GM21515 (cell line): ENCODE measurements around the gene TSC22D3.
"Not testable (repeated sequence)": the region's sequence is repeated elsewhere in the genome, so short reads cannot be mapped to it uniquely, and the experiment has no call there.

Source experiments
- ATAC-seq: cut with Tn5 transposase; IDR thresholded peaks from one replicate; pipeline ENCODE4 v1.9.1; 2021; ENCODE audit not compliant: unreplicated experiment

Gene TSC22D3

DNA sequence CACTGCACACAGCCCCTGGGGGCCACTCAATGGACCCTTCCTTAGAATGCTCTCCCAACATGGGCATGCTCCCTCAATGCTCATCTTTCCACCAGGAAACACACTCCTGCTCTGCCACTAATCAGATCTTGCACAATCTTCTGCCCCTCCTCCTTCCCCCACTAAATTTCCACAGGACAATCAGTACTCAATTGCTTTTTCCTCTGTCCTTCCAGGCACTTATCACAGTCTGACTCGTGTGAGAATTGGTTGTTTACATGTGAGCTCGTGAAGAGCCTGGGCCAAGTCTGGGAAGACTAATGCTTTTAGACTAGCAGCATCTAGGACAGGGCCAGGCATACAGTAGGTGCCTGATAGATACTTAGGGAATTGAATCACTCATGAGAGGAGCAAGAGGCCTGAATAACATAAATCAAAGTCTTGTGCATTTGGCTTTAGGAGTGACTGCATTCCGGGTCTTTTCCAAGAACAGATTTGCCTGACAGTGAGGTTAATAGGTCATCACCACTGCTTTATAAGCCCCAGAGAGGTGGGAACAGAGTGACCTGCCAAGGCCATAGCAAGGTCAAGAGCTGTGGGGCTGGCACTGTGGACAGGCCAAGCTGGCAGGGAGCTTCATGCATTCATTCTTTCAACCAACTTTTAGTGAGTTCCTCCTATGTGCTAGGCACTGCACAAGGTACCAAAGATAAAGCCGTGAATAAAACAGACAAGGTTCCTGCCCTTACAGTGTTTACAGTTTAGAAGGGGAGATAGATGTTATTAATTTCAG, 92.3 kb downstream of the TSC22D3 start:
- no peak for ATAC-seq

- ATAC-seq, result no peak
Observed at GRCh38 chrX:107682256-107682655, 93.3 kb downstream of the TSC22D3 start.

GRCh38 chrX:107678957-107679740, 96.4 kb downstream of the TSC22D3 start:
- ATAC-seq, result peak; percentile 28

- ATAC-seq, result no peak
Observed at GRCh38 chrX:107677909-107678308, 97.7 kb downstream of the TSC22D3 start.

GRCh38 chrX:107677501-107677901, 98.1 kb downstream of the TSC22D3 start:
- no peak for ATAC-seq

- peak; percentile 20 for ATAC-seq
Observed at GRCh38 chrX:107676559-107677378, 98.8 kb downstream of the TSC22D3 start.

GRCh38 chrX:107675823-107676555, 99.6 kb downstream of the TSC22D3 start:
- ATAC-seq, result no peak

- ATAC-seq, result no peak
Observed at GRCh38 chrX:107675365-107675654, 100.3 kb downstream of the TSC22D3 start.

DNA sequence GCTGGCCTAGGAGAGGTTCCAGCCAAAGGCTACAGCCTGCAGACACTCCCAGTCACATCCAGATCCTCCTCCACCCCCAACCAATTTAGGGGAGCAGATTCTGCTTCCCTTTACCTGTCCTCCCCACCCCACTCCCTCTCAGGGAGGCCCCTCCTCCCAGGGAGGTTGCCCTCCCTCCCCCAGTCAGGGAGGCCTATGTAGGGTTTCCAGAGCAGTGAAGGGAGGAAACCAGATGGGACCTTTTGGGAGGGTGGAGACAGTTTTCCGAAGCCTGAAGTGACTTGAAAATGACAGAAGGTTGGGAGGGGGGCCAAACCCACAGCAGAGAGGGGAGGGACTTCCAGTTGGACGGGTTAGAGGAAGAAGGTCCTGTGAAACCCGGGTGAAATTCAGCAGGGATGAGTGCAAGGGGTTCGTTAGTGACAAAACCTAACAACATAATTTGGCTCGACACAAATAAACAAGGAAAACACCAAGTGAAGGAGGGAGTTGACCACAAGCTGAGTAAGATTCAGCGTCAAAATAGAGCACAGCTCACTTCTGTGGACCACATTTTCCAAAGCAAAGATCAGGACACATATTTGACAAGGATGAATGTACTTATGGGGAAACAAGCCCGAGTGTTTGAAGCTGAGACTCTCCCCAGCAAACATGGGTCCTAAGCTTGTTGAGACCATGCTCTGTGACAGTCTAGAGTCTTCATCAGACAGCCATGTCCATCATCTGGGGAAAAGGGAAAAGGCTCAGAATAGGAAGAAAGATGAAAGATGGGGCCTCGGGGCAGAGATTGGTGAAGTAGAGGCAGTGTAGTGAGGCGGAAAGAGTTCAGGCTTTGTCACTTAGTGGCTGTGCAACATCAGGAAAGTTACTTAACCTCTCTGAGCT, 100.9 kb downstream of the TSC22D3 start:
- peak; percentile 20 for ATAC-seq

GRCh38 chrX:107673933-107674479, 101.6 kb downstream of the TSC22D3 start:
- peak; percentile 84 for ATAC-seq

DNA sequence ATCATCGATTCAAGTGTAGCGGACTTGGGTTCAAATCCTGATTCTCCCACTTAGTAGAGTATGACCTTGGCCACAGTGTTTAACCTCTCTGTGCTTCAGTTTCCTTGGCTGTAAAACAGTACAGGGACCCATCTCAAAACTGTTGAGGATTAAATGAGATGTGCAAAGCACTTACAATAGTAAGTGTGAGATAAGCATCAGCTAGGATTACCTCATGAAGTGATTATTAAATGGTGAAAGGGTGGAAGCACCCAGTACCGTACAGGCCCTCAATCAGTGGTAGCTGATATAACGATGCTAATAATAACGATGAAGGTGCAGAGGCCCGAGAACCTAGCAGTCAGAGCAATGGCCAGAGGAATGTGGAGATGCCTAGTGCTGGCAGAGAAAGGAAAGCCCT, 102.2 kb downstream of the TSC22D3 start:
- peak; percentile 6 for ATAC-seq

DNA sequence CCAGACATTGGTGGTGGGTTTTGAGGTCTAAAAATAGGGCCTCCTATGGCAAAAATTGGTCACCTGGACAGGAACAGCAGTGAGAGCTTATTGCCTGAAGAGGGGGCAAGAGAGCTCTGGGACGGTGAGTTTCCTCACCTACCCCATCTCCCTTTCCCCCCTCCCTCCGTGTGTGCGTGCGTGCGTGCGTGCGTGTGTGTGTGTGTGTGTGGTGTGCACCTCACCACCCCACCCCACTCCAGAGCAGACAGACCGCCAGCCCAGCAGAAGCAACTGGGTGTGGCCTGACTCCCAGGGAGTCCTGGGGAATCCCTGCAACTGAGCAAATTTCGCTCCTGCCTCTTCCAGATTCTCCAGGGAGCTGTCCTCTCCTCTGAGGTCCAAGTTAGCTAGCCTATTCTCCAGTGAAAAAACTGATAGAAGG, 102.6 kb downstream of the TSC22D3 start:
- ATAC-seq, result no peak

DNA sequence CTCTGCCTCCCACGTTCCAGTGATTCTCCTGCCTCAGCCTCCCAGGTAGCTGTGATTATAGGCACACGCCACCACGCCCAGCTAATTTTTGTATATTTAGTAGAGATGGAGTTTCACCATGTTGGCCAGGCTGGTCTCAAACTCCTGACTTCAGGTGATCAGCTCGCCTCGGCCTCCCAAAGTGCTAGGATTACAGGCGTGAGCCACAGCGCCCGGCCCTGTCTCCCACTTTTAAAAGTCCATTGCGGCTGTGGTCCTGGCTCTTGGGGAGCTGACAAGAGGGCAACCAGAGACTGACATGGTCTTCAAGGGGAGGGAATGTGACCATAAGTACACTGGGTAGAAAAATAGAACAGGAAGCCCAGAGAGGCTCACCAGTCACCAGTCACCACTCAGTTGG, 104.3 kb downstream of the TSC22D3 start:
- ATAC-seq, result not testable (repeated sequence)

DNA sequence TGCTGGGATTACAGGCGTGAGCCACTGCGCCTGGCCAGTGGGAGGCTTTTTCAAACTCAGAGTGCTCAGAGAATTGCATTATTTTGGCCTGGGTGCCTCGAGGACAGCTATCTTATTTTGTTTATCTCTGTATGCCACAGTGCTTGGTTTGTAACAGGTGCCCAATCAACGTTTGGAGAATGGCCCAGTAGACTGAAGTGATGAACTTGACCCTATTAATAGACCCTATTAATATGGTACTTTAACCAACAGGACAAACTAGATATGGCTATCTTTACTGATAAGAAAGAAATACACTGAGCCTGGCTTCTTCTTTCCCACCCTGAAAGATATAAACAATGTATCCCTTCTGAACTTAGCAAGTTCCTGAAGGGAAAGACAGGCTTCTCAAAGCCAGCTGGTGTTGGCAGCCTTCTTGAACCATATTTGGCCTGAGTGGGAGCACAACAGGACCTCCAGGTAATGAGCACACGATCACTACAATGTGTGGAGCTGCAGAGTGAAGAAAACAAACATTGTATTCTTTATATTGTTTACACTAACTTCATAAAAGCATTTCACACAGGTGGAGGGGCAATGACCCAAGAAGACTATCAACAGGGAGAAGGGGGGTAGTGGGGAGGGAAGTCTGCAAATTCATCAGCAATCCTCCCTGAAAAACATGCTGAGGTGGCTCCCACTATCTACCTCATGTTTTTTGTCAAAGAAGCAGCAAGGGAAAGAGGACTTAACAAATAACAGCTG, 105.5 kb downstream of the TSC22D3 start:
- no peak for ATAC-seq

DNA sequence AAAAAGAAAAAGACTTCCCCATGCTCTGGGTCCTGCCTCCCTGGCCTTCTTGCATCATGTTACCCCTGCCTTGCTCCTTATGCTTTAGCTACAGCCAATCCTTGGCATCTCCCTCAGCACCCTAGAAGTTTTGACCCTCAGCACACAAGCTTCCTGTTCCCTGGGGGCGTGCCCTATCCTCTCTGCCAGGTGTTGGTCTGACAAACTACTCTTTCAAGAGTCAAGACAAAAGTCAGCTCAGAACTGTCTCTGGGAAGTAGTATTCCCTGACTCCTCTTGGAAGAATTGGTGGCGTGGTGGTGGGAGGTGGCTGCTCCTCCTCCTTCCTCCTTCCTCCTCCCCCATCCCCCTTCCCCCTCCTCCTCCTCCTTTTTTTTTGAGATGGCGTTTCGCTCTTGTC, 106.3 kb downstream of the TSC22D3 start:
- no peak for ATAC-seq

- ATAC-seq, result not testable (repeated sequence)
Observed at GRCh38 chrX:107668710-107669109, 106.9 kb downstream of the TSC22D3 start.

DNA sequence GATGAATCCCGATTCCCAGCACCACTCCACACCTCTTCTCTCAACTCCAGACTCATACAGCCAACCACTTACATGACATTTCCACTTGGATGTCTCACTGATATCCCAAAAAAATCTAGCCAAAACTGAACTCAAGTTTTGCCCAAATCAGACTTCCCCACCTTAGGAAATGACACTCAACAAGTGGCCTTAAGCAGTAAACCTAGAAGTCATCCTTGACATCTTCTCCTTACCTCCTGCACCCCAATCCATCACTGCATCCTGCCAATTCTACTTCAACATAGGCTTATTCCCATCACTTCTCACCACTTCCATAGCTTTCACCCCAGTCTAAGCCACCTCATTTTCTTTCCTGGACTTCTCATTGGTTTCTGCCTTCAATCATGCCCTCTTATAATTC, 108.2 kb downstream of the TSC22D3 start:
- no peak for ATAC-seq

DNA sequence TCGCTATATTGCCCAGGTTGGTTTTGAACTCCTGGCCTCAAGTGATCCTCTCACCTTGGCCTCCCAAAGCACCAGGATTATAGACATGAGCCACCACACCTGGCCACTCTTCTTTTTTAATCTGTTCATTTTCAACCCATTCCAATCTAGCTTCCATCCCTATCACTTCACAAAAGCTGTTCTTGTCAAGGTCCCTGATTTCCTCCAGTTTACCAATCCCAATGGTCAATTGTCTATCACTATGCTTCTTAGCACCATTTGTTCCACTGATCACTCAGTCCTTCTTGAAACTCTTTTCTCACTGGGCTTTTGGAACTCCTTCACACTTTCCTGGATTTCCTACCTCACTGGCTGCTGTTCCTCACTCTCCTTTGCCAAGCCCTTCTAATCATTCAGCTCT, 108.7 kb downstream of the TSC22D3 start:
- no peak for ATAC-seq
